Measurements from ENCODE around the gene MYO18B. TPM values are rescaled to one million over a fixed set of nuclear protein-coding genes. Genes with fewer than 3 reads are reported as not detected.

Gene MYO18B
- total RNA-seq, 1 donor from 2014 or later: not detected

- DNase-seq: no peak
- ATAC-seq: no peak
Observed at GRCh38 chr22:25987948-25988347, 246.0 kb downstream of the MYO18B start.

GRCh38 chr22:25990940-25991339 lies 249.0 kb downstream of the MYO18B start:
- no peak for TF ChIP-seq CTCF (IDR thresholded peaks at IDR 0.05)
- intact Hi-C loops (cut with DNase I): no loop called here
- ATAC-seq (no peak), DNase-seq (no peak)
- no peak overlapping the region for H3K4me3 ChIP-seq
- H3K36me3 ChIP-seq: no peaks in the 10 kb centered on the region
- no peak overlapping the region for H3K27ac ChIP-seq
- no peaks in the 10 kb centered on the region for H3K4me1 ChIP-seq
- peaks cover 12% of the 10 kb centered on the region for H3K27me3 ChIP-seq (ENCODE audit: low read depth)
- no peaks in the 10 kb centered on the region for H3K9me3 ChIP-seq

More at GRCh38 chr22:25987948-25988347, 246.0 kb downstream of the MYO18B start:
- H3K27ac ChIP-seq: no peak overlapping the region
- intact Hi-C loops (cut with DNase I): no loop called here
- TF ChIP-seq CTCF (IDR thresholded peaks at IDR 0.05): no peak
- H3K4me1 ChIP-seq: no peaks in the 10 kb centered on the region
- H3K36me3 ChIP-seq: no peaks in the 10 kb centered on the region
- H3K4me3 ChIP-seq: no peak overlapping the region
- H3K9me3 ChIP-seq: no peaks in the 10 kb centered on the region
- peaks cover 7% of the 10 kb centered on the region for H3K27me3 ChIP-seq (ENCODE audit: low read depth)

GRCh38 chr22:25992331-25992730 lies 250.3 kb downstream of the MYO18B start:
- H3K27ac ChIP-seq: no peak overlapping the region
- H3K27me3 ChIP-seq (ENCODE audit: low read depth): peaks cover 12% of the 10 kb centered on the region
- H3K9me3 ChIP-seq: no peaks in the 10 kb centered on the region
- intact Hi-C loops (cut with DNase I): no loop called here
- TF ChIP-seq CTCF (IDR thresholded peaks at IDR 0.05): no peak
- H3K4me3 ChIP-seq: no peak overlapping the region
- no peak for ATAC-seq
- H3K36me3 ChIP-seq: no peaks in the 10 kb centered on the region
- H3K4me1 ChIP-seq: no peaks in the 10 kb centered on the region
- DNase-seq: no peak

- DNase-seq: no peak
- H3K27me3 ChIP-seq (ENCODE audit: low read depth): peaks cover 8% of the 10 kb centered on the region
- H3K4me1 ChIP-seq: no peaks in the 10 kb centered on the region
- no peaks in the 10 kb centered on the region for H3K36me3 ChIP-seq
- intact Hi-C loops (cut with DNase I): no loop called here
- TF ChIP-seq CTCF (IDR thresholded peaks at IDR 0.05): no peak
- H3K9me3 ChIP-seq: no peaks in the 10 kb centered on the region
- no peak overlapping the region for H3K4me3 ChIP-seq
- no peak overlapping the region for H3K27ac ChIP-seq
- ATAC-seq: no peak
Observed at GRCh38 chr22:25996669-25997068, 254.7 kb downstream of the MYO18B start.

GRCh38 chr22:25997886-25998775 lies 256.1 kb downstream of the MYO18B start:
- no peak overlapping the region for H3K27ac ChIP-seq
- H3K4me3 ChIP-seq: no peak overlapping the region
- DNase-seq (no peak), ATAC-seq (no peak)
- peaks cover 8% of the 10 kb centered on the region for H3K27me3 ChIP-seq (ENCODE audit: low read depth)
- H3K4me1 ChIP-seq: no peaks in the 10 kb centered on the region
- no peaks in the 10 kb centered on the region for H3K36me3 ChIP-seq
- no peaks in the 10 kb centered on the region for H3K9me3 ChIP-seq
- no peak for TF ChIP-seq CTCF (IDR thresholded peaks at IDR 0.05)
- intact Hi-C loops (cut with DNase I): no loop called here

All from lower lobe of right lung (tissue), 2 donors.